Esophagus muscularis mucosa (tissue), 4 donors: ENCODE results near the gene BMP2K. TPM values are rescaled to one million over a fixed set of nuclear protein-coding genes. Genes with fewer than 3 reads are reported as not detected.

ENCODE experiments used
- DNase-seq: peaks from one replicate; pipeline ENCODE4 v3.0.0-alpha.2; 2017; ENCODE audit errors: extremely low spot score
- H3K27ac ChIP-seq, 4 donors: fragments of 200-600 bp; sonication (generic); replicated peaks in 1 of 4; 1 replicate in 3 of 4; 2 replicates in 1 of 4; pipeline ENCODE4 v1.5.1; 2016 to 2019; ENCODE audit warnings: mild to moderate bottlenecking in 1 of 4
- H3K27me3 ChIP-seq, 4 donors: fragments of 200-600 bp; sonication (generic); one replicate each; pipeline versions ENCODE4 v1.5.1 to v1.6.0; 2016 to 2019
- H3K36me3 ChIP-seq, 4 donors: fragments of 200-600 bp; sonication (generic); one replicate each; pipeline ENCODE4 v1.5.1; 2016 to 2019
- H3K4me1 ChIP-seq, 4 donors: fragments of 200-600 bp; sonication (generic); one replicate each; pipeline ENCODE4 v1.5.1; 2016 to 2019
- H3K4me3 ChIP-seq, 4 donors: fragments of 200-600 bp; sonication (generic); 1 replicate in 2 of 4; 2 replicates in 2 of 4; pipeline ENCODE4 v1.5.1; 2016 to 2019; ENCODE audit warnings: mild to moderate bottlenecking in 4 of 4, moderate library complexity in 1 of 4
- H3K9me3 ChIP-seq, 4 donors: fragments of 200-600 bp; sonication (generic); 1 replicate in 3 of 4; 2 replicates in 1 of 4; pipeline ENCODE4 v1.5.1; 2016 to 2019
- EP300 ChIP-seq: sonication (generic); formaldehyde crosslinking; IDR thresholded peaks from one replicate; pipeline ENCODE4 v1.6.1; 2017; ENCODE audit warnings: antibody characterized with exemption
- POLR2A ChIP-seq: fragments of 450-650 bp; IDR thresholded peaks from one replicate; pipeline ENCODE4 v1.6.1; 2017; ENCODE audit warnings: antibody characterized with exemption, moderate library complexity, mild to moderate bottlenecking, low read depth
- POLR2AphosphoS5 ChIP-seq, 2 donors: sonication (generic); formaldehyde crosslinking; IDR thresholded peaks; one replicate each; pipeline ENCODE4 v1.6.1; 2017; ENCODE audit warnings: antibody characterized with exemption in 2 of 2
- WGBS: methylation state at CpG from one replicate; pipeline ENCODE4 v1.1.5; 2018; 5-methylcytosine and 5-hydroxymethylcytosine counted together
- intact Hi-C: fragments of 100-400 bp; cut with DNase I; formaldehyde crosslinking; loops from one replicate; pipeline ENCODE4 v1.15.1; 2023
- total RNA-seq, 4 donors: library from RNA; depleted of rRNA; stranded (reverse); fragments of >200 nt; gene quantifications; one replicate each; pipeline versions ENCODE4 v1.1.0 to v1.2.1, GENCODE V29; 2016
- TF ChIP-seq, protein P1 (sequence below), 3 experiments: fragments of 200-600 bp in 2 of 3; fragments of 450-650 bp in 1 of 3; sonication (generic) in 2 of 3; IDR thresholded peaks; one replicate each; pipeline ENCODE4 v1.5.1; 2017 to 2019; ENCODE audit warnings: antibody characterized with exemption in 3 of 3, mild to moderate bottlenecking in 2 of 3, moderate library complexity in 1 of 3

BMP2K gene
- total RNA-seq, 4 donors from 2014 or later: 42.5 to 53.0 (median 45.0) TPM

DNA sequence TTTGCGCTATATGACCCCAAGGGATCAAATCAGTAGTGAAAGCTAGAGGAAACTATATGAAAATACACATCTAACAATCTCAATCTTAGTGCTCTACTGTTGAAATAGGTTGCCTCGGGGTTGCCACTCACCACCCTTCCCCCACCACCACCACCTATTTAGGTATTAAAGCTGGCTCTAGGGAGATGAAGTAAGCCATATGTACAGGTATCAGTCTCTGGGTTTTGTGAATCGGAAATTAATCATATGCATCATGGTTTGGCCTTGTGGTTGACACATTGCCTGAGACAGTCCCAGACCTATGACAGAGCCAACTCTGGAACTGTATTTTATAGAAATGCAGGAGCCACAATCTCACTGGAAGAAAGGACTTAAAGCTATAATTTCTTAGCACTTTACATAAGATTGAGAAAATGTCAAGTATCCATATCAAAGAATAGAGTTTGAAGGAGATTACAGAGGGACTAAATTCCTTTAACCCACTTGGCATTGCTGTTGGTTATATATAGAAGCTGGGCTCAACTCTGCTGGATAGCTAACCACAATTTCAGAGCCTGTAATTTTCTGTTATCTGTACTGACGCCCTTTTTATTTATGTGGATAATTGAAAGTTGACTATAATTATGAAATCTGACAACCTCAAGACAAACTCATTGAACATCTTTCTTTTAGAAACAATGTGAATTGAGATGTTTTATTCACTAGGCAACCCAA, 26.7 kb upstream of the BMP2K start:
- no peak for DNase-seq
- H3K36me3 ChIP-seq: no peaks in the 10 kb centered on the region
- no peaks in the 10 kb centered on the region for H3K27me3 ChIP-seq
- intact Hi-C loops: no loop called here
- no peak overlapping the region for H3K27ac ChIP-seq
- peaks cover 9 to 18% (median 14%) of the 10 kb centered on the region in 4 donors for H3K4me1 ChIP-seq
- 74% methylated on average over 4 of the region's 4 CpGs for WGBS
- H3K9me3 ChIP-seq: no peaks in the 10 kb centered on the region
- no peak for TF ChIP-seq POLR2AphosphoS5 (IDR thresholded peaks at IDR 0.05)
- no peak for TF ChIP-seq EP300
- no peak for TF ChIP-seq POLR2A
- TF ChIP-seq, protein P1, sequence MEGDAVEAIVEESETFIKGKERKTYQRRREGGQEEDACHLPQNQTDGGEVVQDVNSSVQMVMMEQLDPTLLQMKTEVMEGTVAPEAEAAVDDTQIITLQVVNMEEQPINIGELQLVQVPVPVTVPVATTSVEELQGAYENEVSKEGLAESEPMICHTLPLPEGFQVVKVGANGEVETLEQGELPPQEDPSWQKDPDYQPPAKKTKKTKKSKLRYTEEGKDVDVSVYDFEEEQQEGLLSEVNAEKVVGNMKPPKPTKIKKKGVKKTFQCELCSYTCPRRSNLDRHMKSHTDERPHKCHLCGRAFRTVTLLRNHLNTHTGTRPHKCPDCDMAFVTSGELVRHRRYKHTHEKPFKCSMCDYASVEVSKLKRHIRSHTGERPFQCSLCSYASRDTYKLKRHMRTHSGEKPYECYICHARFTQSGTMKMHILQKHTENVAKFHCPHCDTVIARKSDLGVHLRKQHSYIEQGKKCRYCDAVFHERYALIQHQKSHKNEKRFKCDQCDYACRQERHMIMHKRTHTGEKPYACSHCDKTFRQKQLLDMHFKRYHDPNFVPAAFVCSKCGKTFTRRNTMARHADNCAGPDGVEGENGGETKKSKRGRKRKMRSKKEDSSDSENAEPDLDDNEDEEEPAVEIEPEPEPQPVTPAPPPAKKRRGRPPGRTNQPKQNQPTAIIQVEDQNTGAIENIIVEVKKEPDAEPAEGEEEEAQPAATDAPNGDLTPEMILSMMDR (IDR thresholded peaks at IDR 0.05): no peak
- no peak overlapping the region for H3K4me3 ChIP-seq

DNA sequence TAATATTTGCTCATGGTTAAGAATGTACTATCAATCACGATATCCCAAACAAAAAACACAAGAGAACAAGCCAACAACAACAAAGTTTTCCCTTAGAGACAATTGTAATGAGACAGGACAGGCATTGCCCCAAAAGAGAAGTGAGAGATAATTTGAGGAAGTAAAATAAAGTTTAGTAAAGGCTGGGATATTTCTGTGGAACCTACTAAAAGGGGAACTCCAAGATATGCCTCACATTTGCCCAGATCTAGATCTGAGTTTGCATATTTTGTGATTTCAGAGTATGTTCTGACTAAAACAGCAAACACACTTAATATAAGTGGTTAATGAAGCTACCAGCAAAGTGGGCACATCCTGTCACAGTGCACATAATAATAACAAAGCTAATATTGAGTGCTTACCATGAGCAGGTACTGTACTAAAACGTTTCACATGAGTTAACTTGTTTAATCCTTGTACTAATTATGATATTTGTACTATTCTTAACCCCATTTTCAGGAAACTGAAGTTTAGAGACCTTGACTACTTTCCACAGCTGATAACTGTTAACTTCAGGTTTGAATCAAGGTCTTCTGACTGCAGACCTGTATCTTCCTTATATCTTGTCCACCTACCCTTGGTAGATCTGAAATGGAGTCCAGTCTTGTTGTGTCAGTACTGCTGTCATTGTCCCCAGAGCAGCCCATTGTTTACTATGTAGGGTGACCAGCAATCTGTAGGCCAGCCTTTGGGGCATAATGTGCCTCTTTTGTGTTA, 26.0 kb upstream of the BMP2K start:
- TF ChIP-seq POLR2AphosphoS5 (IDR thresholded peaks at IDR 0.05) (no peak), EP300 (no peak), POLR2A (no peak)
- TF ChIP-seq, protein P1 (IDR thresholded peaks at IDR 0.05): no peak
- no peak overlapping the region for H3K27ac ChIP-seq
- no peaks in the 10 kb centered on the region for H3K36me3 ChIP-seq
- peaks cover 9 to 18% (median 14%) of the 10 kb centered on the region in 4 donors for H3K4me1 ChIP-seq
- H3K27me3 ChIP-seq: no peaks in the 10 kb centered on the region
- DNase-seq: no peak
- intact Hi-C loops: no loop called here
- WGBS: 15% methylated on average over 2 of the region's 2 CpGs
- H3K4me3 ChIP-seq: no peak overlapping the region
- no peaks in the 10 kb centered on the region for H3K9me3 ChIP-seq

DNA sequence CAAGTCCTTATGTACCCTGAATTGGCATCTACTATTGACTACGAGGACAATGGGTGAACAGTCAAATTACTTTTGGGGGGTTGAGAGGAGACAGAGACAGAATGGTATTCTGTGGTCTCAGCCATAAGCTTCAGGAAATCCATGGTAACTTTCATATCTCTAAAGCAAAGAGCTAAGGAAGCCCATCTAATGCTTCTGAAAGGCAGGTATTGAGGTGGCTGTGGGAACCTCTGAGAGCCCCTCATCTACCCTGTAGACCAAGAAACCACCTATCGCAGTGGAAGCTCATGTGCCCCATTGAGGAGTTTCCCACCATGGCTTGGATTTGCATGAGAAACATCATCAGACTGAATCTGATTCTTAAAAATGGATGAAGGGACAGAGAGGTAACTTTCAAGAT, 23.1 kb upstream of the BMP2K start:
- Histone ChIP-seq H3K27me3 (no peaks in the 10 kb centered on the region), H3K36me3 (no peaks in the 10 kb centered on the region), H3K4me1 (peaks cover 9 to 18% (median 14%) of the 10 kb centered on the region in 4 donors), H3K4me3 (no peak overlapping the region), H3K9me3 (no peaks in the 10 kb centered on the region), H3K27ac (no peak overlapping the region)
- intact Hi-C loops: no loop called here
- 100% methylated on average over 2 of the region's 2 CpGs for WGBS
- TF ChIP-seq, protein P1 (IDR thresholded peaks at IDR 0.05): no peak
- no peak for TF ChIP-seq POLR2A
- no peak for TF ChIP-seq POLR2AphosphoS5 (IDR thresholded peaks at IDR 0.05)
- no peak for TF ChIP-seq EP300
- no peak for DNase-seq

DNA sequence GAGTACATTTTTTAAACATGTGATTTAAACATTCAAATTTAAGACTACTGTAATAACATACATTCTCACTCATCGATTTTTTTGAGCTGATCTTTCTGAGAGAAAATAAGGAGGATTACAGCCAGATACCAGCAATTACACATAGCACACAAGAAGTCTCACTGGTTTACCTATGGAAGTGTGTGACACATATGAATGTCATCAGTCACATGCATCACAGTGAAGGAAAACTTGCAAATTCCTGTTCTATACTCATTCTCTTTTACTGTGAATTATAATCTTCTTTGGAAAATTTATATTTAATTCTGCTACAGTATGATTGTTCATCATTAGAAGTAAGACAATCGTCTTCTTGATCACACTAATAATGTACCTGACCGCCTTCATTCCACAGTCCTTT, 21.3 kb upstream of the BMP2K start:
- WGBS: 89% methylated on average over 3 of the region's 3 CpGs
- intact Hi-C loops: no loop called here
- TF ChIP-seq POLR2AphosphoS5 (IDR thresholded peaks at IDR 0.05): no peak
- TF ChIP-seq, protein P1 (IDR thresholded peaks at IDR 0.05): no peak
- no peak for TF ChIP-seq EP300
- no peak for TF ChIP-seq POLR2A
- H3K4me3 ChIP-seq: no peak overlapping the region
- H3K9me3 ChIP-seq: no peaks in the 10 kb centered on the region
- no peaks in the 10 kb centered on the region for H3K36me3 ChIP-seq
- no peak for DNase-seq
- peaks cover 2 to 11% (median 6%) of the 10 kb centered on the region in 4 donors for H3K4me1 ChIP-seq
- no peaks in the 10 kb centered on the region for H3K27me3 ChIP-seq
- H3K27ac ChIP-seq: no peak overlapping the region
